HepG2 (cell line): ENCODE data around the gene CFAP300. TPM values are rescaled to one million over a fixed set of nuclear protein-coding genes. Genes with fewer than 3 reads are reported as not detected.

ENCODE experiments used
- CTCF ChIP-seq: sonication (generic); formaldehyde crosslinking; IDR thresholded peaks from 2 replicates; pipeline ENCODE4 v1.5.0; 2020; ENCODE audit warnings: mild to moderate bottlenecking, missing genetic modification reagents, moderate library complexity
- EZH2 ChIP-seq: conservative IDR thresholded peaks from 2 replicates; pipeline ENCODE4 v1.6.1; 2012; ENCODE audit warnings: mild to moderate bottlenecking, low read depth, low read length, moderate library complexity
- FOXA1 ChIP-seq, 2 experiments: fragments of 450-650 bp in 1 of 2; sonication (generic) in 1 of 2; formaldehyde crosslinking in 1 of 2; IDR thresholded peaks; 2 replicates each; pipeline versions ENCODE4 v1.4.0 to v1.6.1; 2016 to 2020; ENCODE audit warnings: missing genetic modification reagents in 1 of 2
- FOXJ3 ChIP-seq: sonication (generic); formaldehyde crosslinking; IDR thresholded peaks from 2 replicates; pipeline ENCODE4 v1.4.0; 2020; ENCODE audit warnings: missing genetic modification reagents, mild to moderate bottlenecking, borderline replicate concordance
- GTF2F1 ChIP-seq: fragments of 150-350 bp; IDR thresholded peaks from 2 replicates; pipeline ENCODE4 v1.6.1; 2014; ENCODE audit warnings: low read length
- HCFC1 ChIP-seq: fragments of 150-350 bp; IDR thresholded peaks from 2 replicates; pipeline ENCODE4 v1.6.1; 2014; ENCODE audit warnings: low read depth, low read length
- HOXA3 ChIP-seq: sonication (generic); formaldehyde crosslinking; IDR thresholded peaks from 2 replicates; pipeline ENCODE4 v1.5.0; 2020; ENCODE audit warnings: missing genetic modification reagents
- MED1 ChIP-seq: sonication (generic); formaldehyde crosslinking; IDR thresholded peaks from 2 replicates; pipeline ENCODE4 v1.4.0; 2020; ENCODE audit warnings: missing genetic modification reagents
- NR2F6 ChIP-seq, 2 experiments: IDR thresholded peaks; 2 replicates each; pipeline ENCODE4 v1.6.1; 2016; ENCODE audit warnings: antibody characterized with exemption in 1 of 2, mild to moderate bottlenecking in 1 of 2
- NRL ChIP-seq: sonication (generic); formaldehyde crosslinking; IDR thresholded peaks from 2 replicates; pipeline ENCODE4 v1.5.0; 2020; ENCODE audit warnings: missing genetic modification reagents, mild to moderate bottlenecking, moderate library complexity, borderline replicate concordance
- PRDM4 ChIP-seq: sonication (generic); formaldehyde crosslinking; IDR thresholded peaks from 2 replicates; pipeline ENCODE4 v1.9.0; 2021; ENCODE audit warnings: missing genetic modification reagents, borderline replicate concordance
- RBAK ChIP-seq: sonication (generic); formaldehyde crosslinking; IDR thresholded peaks from 2 replicates; pipeline ENCODE4 v1.5.1; 2020; ENCODE audit warnings: mild to moderate bottlenecking, missing genetic modification reagents
- SP140L ChIP-seq: sonication (generic); formaldehyde crosslinking; IDR thresholded peaks from 2 replicates; pipeline ENCODE4 v1.4.0; 2020; ENCODE audit warnings: missing genetic modification reagents, borderline replicate concordance
- TBX3 ChIP-seq: fragments of 450-650 bp; IDR thresholded peaks from 2 replicates; pipeline ENCODE4 v1.6.1; 2017; ENCODE audit warnings: antibody characterized with exemption, mild to moderate bottlenecking, inconsistent platforms, borderline replicate concordance
- TCF7 ChIP-seq: sonication (generic); IDR thresholded peaks from 2 replicates; pipeline ENCODE4 v1.6.1; 2016; ENCODE audit warnings: antibody characterized with exemption, low read depth
- TSC22D2 ChIP-seq: sonication (generic); formaldehyde crosslinking; IDR thresholded peaks from 2 replicates; pipeline ENCODE4 v1.5.1; 2020; ENCODE audit warnings: missing genetic modification reagents, mild to moderate bottlenecking, borderline replicate concordance
- ZEB1 ChIP-seq: IDR thresholded peaks from 2 replicates; pipeline ENCODE4 v1.6.1; 2012; ENCODE audit warnings: mild to moderate bottlenecking, low read depth, inconsistent platforms; ENCODE audit not compliant: insufficient replicate concordance
- ZFP91 ChIP-seq: sonication (generic); formaldehyde crosslinking; IDR thresholded peaks from 2 replicates; pipeline ENCODE4 v1.9.0; 2022; ENCODE audit warnings: missing genetic modification reagents, mild to moderate bottlenecking, borderline replicate concordance
- ZNF136 ChIP-seq: sonication (generic); formaldehyde crosslinking; IDR thresholded peaks from 2 replicates; pipeline ENCODE4 v1.8.1; 2022; ENCODE audit warnings: low read depth, mild to moderate bottlenecking, moderate library complexity, missing genetic modification reagents
- ZNF260 ChIP-seq: sonication (generic); formaldehyde crosslinking; IDR thresholded peaks from 2 replicates; pipeline ENCODE4 v1.4.0; 2020; ENCODE audit warnings: missing genetic modification reagents, low read depth, mild to moderate bottlenecking, borderline replicate concordance
- ZNF362 ChIP-seq: sonication (generic); formaldehyde crosslinking; IDR thresholded peaks from 2 replicates; pipeline ENCODE4 v1.4.0; 2020; ENCODE audit warnings: missing genetic modification reagents, mild to moderate bottlenecking, borderline replicate concordance
- ZNF558 ChIP-seq: sonication (generic); formaldehyde crosslinking; IDR thresholded peaks from 2 replicates; pipeline ENCODE4 v1.9.0; 2022; ENCODE audit warnings: mild to moderate bottlenecking, missing genetic modification reagents, borderline replicate concordance
- ZSCAN29 ChIP-seq: sonication (generic); formaldehyde crosslinking; conservative IDR thresholded peaks from 2 replicates; pipeline ENCODE4 v1.4.0; 2020; ENCODE audit warnings: mild to moderate bottlenecking, missing genetic modification reagents
- polyA plus RNA-seq, 8 experiments: library from polyadenylated mRNA; depleted of rRNA in 3 of 8; stranded (reverse) in 7 of 8; unstranded in 1 of 8; fragments of >200 nt; fragmentation: Illumina TruSeq in 4 of 8; extraction: Trizol in 4 of 8; gene quantifications; 2 replicates each; pipeline versions ENCODE4 v1.2.1 to v1.2.3, GENCODE V29; 2011 to 2016; ENCODE audit warnings: low read depth in 4 of 8, missing spikeins in 1 of 8, mixed read lengths in 1 of 8; ENCODE audit not compliant: insufficient read depth in 1 of 8
- total RNA-seq, 5 experiments: library from RNA; depleted of rRNA; stranded (reverse); fragments of >200 nt; fragmentation: Illumina TruSeq; extraction: Trizol; gene quantifications; 2 replicates each; pipeline ENCODE4 v1.2.3, GENCODE V29; 2016; ENCODE audit warnings: low read depth in 1 of 5

Gene CFAP300
- total and polyA plus RNA-seq, 2 of the 13 experiments (the other 11 are each of a cell fraction or from before 2014, with no cell fraction given): not detected

GRCh38 chr11:102006835-102007566, 40.2 kb upstream of the CFAP300 start (continued):
- no peak for TF ChIP-seq CTCF (CRISPR knock-in tag)
- TF ChIP-seq RBAK: no peak
- TF ChIP-seq TCF7: peak; percentile 75
- TF ChIP-seq TSC22D2: no peak
- TF ChIP-seq ZNF136 (CRISPR knock-in tag): no peak
- TF ChIP-seq ZEB1: peak; percentile 45
- TF ChIP-seq SP140L (CRISPR knock-in tag): no peak
- peak; percentile 60 for TF ChIP-seq MED1 (CRISPR knock-in tag)
- TF ChIP-seq ZFP91 (CRISPR knock-in tag): no peak
- peak; percentile 85 for TF ChIP-seq TBX3
- TF ChIP-seq ZSCAN29 (CRISPR knock-in tag): no peak
- no peak for TF ChIP-seq GTF2F1
- TF ChIP-seq NRL (CRISPR knock-in tag): no peak
- TF ChIP-seq PRDM4: no peak
- TF ChIP-seq FOXJ3 (CRISPR knock-in tag): peak; percentile 75; the same call in 1 of the 2 replicates
- no peak for TF ChIP-seq ZNF260
- no peak for TF ChIP-seq HOXA3 (CRISPR knock-in tag)
- TF ChIP-seq ZNF362 (CRISPR knock-in tag): no peak
- no peak for TF ChIP-seq HCFC1
- TF ChIP-seq FOXA1 (IDR thresholded peaks at IDR 0.05): 0 out of 2 replicates have a peak, but pooled peaks have one; percentile 22
- peak; percentile 79 for TF ChIP-seq FOXA1 (CRISPR knock-in tag; IDR thresholded peaks at IDR 0.05)
- no peak for TF ChIP-seq ZNF558 (CRISPR knock-in tag)
- no peak for TF ChIP-seq EZH2
- 0 out of 2 replicates have a peak, but pooled peaks have one; percentile 15 for TF ChIP-seq NR2F6 (IDR thresholded peaks at IDR 0.05)
- peak; percentile 41; the same call in 1 of the 2 replicates for TF ChIP-seq NR2F6 (CRISPR knock-in tag; IDR thresholded peaks at IDR 0.05)
